Breast epithelium (tissue), 4 donors: ENCODE data around the gene IL22. TPM values are rescaled to one million over a fixed set of nuclear protein-coding genes. Genes with fewer than 3 reads are reported as not detected.

ENCODE experiments used
- DNase-seq, 2 donors: peaks; one replicate each; pipeline ENCODE4 v3.0.0-alpha.2; 2019; ENCODE audit warnings: low spot score in 2 of 2
- H3K27ac ChIP-seq, 2 donors: fragments of 200-600 bp; sonication (generic) in 1 of 2; one replicate each; pipeline ENCODE4 v1.5.1; 2016 to 2019; ENCODE audit warnings: mild to moderate bottlenecking in 1 of 2
- H3K27me3 ChIP-seq, 2 donors: fragments of 200-600 bp; sonication (generic) in 1 of 2; one replicate each; pipeline versions ENCODE4 v1.5.1 to v1.6.0; 2017 to 2019; ENCODE audit warnings: control low read depth in 1 of 2, mild to moderate bottlenecking in 1 of 2
- H3K36me3 ChIP-seq: fragments of 200-600 bp; one replicate; pipeline ENCODE4 v1.5.1; 2019
- H3K4me1 ChIP-seq, 2 donors: fragments of 200-600 bp; sonication (generic); one replicate each; pipeline ENCODE4 v1.5.1; 2016 to 2019; ENCODE audit warnings: control low read depth in 1 of 2
- H3K4me3 ChIP-seq, 3 donors: fragments of 200-600 bp; sonication (generic); 1 replicate in 2 of 3; 2 replicates in 1 of 3; pipeline ENCODE4 v1.5.1; 2016 to 2019; ENCODE audit warnings: mild to moderate bottlenecking in 3 of 3, moderate library complexity in 2 of 3
- H3K9me3 ChIP-seq, 2 donors: fragments of 200-600 bp; sonication (generic) in 1 of 2; one replicate each; pipeline ENCODE4 v1.5.1; 2016 to 2019; ENCODE audit warnings: control low read depth in 1 of 2
- CTCF ChIP-seq, 3 donors: fragments of 450-650 bp; IDR thresholded peaks; one replicate each; pipeline ENCODE4 v1.5.1; 2016 to 2017; ENCODE audit warnings: antibody characterized with exemption in 3 of 3, mild to moderate bottlenecking in 3 of 3, moderate library complexity in 3 of 3
- POLR2A ChIP-seq: fragments of 450-650 bp; IDR thresholded peaks from one replicate; pipeline ENCODE4 v1.6.1; 2016; ENCODE audit warnings: antibody characterized with exemption, mild to moderate bottlenecking, moderate library complexity
- POLR2AphosphoS5 ChIP-seq, 3 donors: sonication (generic); formaldehyde crosslinking; IDR thresholded peaks; one replicate each; pipeline ENCODE4 v1.6.1; 2017; ENCODE audit warnings: antibody characterized with exemption in 3 of 3
- intact Hi-C: fragments of 100-400 bp; cut with DNase I; formaldehyde crosslinking; loops from one replicate; pipeline ENCODE4 v1.15.1; 2023; ENCODE audit warnings: low total_unique reads
- total RNA-seq, 3 donors: library from RNA; depleted of rRNA; stranded (reverse); fragments of >200 nt; gene quantifications; one replicate each; pipeline ENCODE4 v1.1.0, GENCODE V29; 2016

The IL22 gene
- total RNA-seq: not detected

- Histone ChIP-seq H3K27ac (no peak within 1 kb of the TSS), H3K4me3 (no peak within 1 kb of the TSS), H3K4me1 (no peaks in the 10 kb centered on the region), H3K36me3 (no peaks in the 10 kb centered on the region), H3K27me3 (no peaks in the 10 kb centered on the region), H3K9me3 (no peaks in the 10 kb centered on the region)
- TF ChIP-seq CTCF (IDR thresholded peaks at IDR 0.05): no peak
- TF ChIP-seq POLR2A: no peak
- no peak for TF ChIP-seq POLR2AphosphoS5 (IDR thresholded peaks at IDR 0.05)
- intact Hi-C loops: no loop called here
- no peak for DNase-seq
Observed at GRCh38 chr12:68253504-68253903, at the start of gene IL22. TSS of gene IL22 (minus strand) at chr12:68253604. CDS start at chr12:68253448, 156 bp downstream.

- intact Hi-C loops: no loop called here
- Histone ChIP-seq H3K4me1 (no peaks in the 10 kb centered on the region), H3K27me3 (no peaks in the 10 kb centered on the region), H3K36me3 (no peaks in the 10 kb centered on the region), H3K4me3 (no peak overlapping the region), H3K9me3 (peaks cover 0 to 11% of the 10 kb centered on the region in 2 donors), H3K27ac (no peak overlapping the region)
- no peak for TF ChIP-seq CTCF (IDR thresholded peaks at IDR 0.05)
- no peak for TF ChIP-seq POLR2A
- TF ChIP-seq POLR2AphosphoS5 (IDR thresholded peaks at IDR 0.05): no peak
- DNase-seq: no peak
Observed at GRCh38 chr12:68297929-68298328, 44.5 kb upstream of the IL22 start.

GRCh38 chr12:68294251-68294650 lies 40.8 kb upstream of the IL22 start:
- TF ChIP-seq CTCF (IDR thresholded peaks at IDR 0.05) (no peak), POLR2AphosphoS5 (IDR thresholded peaks at IDR 0.05) (no peak), POLR2A (no peak)
- no peak overlapping the region for H3K27ac ChIP-seq

GRCh38 chr12:68293347-68293746 lies 39.9 kb upstream of the IL22 start:
- TF ChIP-seq POLR2AphosphoS5 (IDR thresholded peaks at IDR 0.05) (no peak), POLR2A (no peak), CTCF (IDR thresholded peaks at IDR 0.05) (no peak)
- DNase-seq: no peak
- H3K4me1 ChIP-seq: no peaks in the 10 kb centered on the region
- no peaks in the 10 kb centered on the region for H3K27me3 ChIP-seq
- intact Hi-C loops: no loop called here
- no peaks in the 10 kb centered on the region for H3K9me3 ChIP-seq
- no peak overlapping the region for H3K4me3 ChIP-seq
- H3K36me3 ChIP-seq: no peaks in the 10 kb centered on the region
- H3K27ac ChIP-seq: no peak overlapping the region

More at GRCh38 chr12:68294251-68294650, 40.8 kb upstream of the IL22 start:
- intact Hi-C loops: no loop called here
- Histone ChIP-seq H3K4me3 (no peak overlapping the region), H3K36me3 (no peaks in the 10 kb centered on the region), H3K4me1 (no peaks in the 10 kb centered on the region), H3K9me3 (no peaks in the 10 kb centered on the region), H3K27me3 (no peaks in the 10 kb centered on the region)
- DNase-seq: no peak

GRCh38 chr12:68292151-68292943 lies 38.9 kb upstream of the IL22 start:
- no peaks in the 10 kb centered on the region for H3K4me1 ChIP-seq
- H3K36me3 ChIP-seq: no peaks in the 10 kb centered on the region
- H3K4me3 ChIP-seq: no peak overlapping the region
- no peaks in the 10 kb centered on the region for H3K27me3 ChIP-seq
- intact Hi-C loops: no loop called here
- no peak overlapping the region for H3K27ac ChIP-seq
- DNase-seq: no peak
- no peaks in the 10 kb centered on the region for H3K9me3 ChIP-seq
- TF ChIP-seq CTCF (IDR thresholded peaks at IDR 0.05) (no peak), POLR2A (no peak), POLR2AphosphoS5 (IDR thresholded peaks at IDR 0.05) (no peak)
